22Rv1 (cell line): ENCODE data around the gene GIMAP2.

Experiments
- CTCF ChIP-seq: fragments of 450-650 bp; IDR thresholded peaks from 2 replicates; pipeline ENCODE4 v1.5.1; 2017; ENCODE audit warnings: mild to moderate bottlenecking
- ZFX ChIP-seq: fragments of 450-650 bp; IDR thresholded peaks from 2 replicates; pipeline ENCODE4 v1.6.1; 2017; ENCODE audit warnings: antibody characterized with exemption, borderline replicate concordance

GRCh38 chr7:150668472-150668911 lies 17.0 kb upstream of the GIMAP2 start:
- TF ChIP-seq CTCF (no peak), ZFX (no peak)
